Stimulated activated CD8-positive, alpha-beta memory T cell treated with anti-CD3 and anti-CD28 coated beads, Interleukin-7, amount 100 ng/mL, for 48 hours (primary cell): Measurements from ENCODE around the gene CNTLN.
"Not testable (repeated sequence)": the region's sequence is repeated elsewhere in the genome, so short reads cannot be mapped to it uniquely, and the experiment has no call there.

Source experiments
- DNase-seq, 2 donors: peaks; one replicate each; pipeline ENCODE4 v3.0.0-alpha.2; 2020; ENCODE audit warnings: low read depth in 1 of 2; ENCODE audit errors: extremely low read depth in 1 of 2

The CNTLN gene

DNA sequence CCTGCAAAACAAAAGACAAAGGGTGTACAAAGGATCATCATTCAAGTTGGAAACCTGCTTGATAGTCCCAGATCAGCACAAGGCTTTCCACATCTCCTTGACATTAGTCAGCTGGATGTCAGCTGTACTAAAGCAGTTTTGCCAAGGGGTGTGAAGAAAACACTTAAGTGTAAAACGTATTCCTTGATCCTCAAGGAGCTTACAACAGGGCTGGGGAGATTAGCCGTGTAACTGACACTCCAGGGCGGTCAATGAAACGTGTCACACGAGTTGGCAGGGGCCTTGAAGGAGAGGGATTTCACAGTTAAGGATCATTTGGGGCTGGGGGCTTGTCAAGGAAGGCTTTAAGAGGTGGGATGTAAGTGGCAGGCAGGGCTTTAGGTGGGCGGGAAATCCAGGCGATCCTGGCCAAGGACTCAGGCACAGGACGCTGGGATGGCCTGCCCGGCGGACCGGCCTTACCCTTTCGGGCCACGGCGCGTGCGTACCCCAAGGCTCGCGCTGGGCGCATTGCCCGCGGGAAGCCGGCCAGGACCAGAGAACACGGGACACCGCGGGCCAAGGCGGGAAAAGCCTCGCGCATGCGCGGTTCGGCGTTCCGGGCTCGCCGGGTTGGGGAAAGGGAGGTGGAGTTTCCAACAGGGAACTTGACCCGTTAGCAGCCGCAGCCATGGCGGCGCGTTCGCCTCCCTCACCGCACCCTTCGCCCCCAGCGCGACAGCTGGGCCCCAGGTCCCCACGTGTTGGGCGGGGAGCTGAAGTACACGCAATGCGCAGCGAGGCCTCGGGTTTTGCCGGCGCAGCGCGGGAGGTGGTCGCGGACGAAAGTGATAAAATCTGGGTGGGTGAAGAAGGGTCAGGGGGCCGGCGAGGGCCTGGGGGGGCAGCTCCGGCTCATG is at the start of gene CNTLN:
CNTLN (plus strand) TSS at position 645 of the 899 bp plus-strand sequence; CDS start at position 671, 26 bp downstream.
- DNase-seq: peak; percentile 11 to 56

GRCh38 chr9:17088566-17088965 is 46.3 kb upstream of the CNTLN start:
- DNase-seq: no peak

DNA sequence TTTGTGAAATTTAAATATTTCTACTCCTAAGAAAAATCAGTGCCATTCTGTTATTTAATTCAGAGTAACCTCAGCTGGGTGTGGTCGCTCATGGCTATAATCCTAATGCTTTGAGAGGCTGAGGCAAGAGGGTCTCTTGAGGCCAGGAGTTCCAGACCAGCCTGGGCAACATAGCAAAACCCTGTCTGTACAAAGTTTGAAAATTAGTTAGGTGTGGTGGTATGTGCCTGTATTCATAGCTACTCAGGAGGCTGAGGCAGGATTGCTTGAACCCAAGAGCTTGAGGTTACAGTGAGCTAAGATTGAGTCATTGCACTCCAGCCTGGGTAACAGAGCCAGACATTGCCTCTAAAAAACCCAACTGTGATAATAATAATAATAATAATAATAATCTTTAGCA is 44.8 kb upstream of the CNTLN start:
- DNase-seq: no peak

GRCh38 chr9:17116400-17116837 is 18.4 kb upstream of the CNTLN start:
- no peak for DNase-seq

DNA sequence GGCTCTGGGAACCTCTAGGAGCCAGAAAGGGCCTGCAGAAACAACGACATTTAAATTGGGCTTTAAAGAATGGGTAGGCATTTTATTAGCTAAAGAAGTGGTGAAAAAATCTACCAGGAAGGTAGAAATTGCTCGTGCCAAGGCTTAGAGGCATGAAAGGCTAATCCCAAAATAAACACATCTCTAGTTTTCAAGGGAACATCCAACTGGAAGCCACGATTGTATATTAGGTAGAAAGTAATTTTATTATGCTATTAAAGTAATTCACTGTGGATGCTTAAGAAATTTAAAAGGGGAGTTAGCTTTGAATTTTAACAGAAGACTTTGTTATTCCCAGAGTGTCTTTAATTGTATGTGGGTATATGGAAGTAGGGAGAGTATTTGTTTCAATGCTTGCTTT is 17.5 kb upstream of the CNTLN start:
- no peak for DNase-seq

- DNase-seq: no peak
Measured at GRCh38 chr9:17120203-17120602, 14.6 kb upstream of the CNTLN start.

- no peak for DNase-seq
Measured at GRCh38 chr9:17121264-17121663, 13.6 kb upstream of the CNTLN start.

DNA sequence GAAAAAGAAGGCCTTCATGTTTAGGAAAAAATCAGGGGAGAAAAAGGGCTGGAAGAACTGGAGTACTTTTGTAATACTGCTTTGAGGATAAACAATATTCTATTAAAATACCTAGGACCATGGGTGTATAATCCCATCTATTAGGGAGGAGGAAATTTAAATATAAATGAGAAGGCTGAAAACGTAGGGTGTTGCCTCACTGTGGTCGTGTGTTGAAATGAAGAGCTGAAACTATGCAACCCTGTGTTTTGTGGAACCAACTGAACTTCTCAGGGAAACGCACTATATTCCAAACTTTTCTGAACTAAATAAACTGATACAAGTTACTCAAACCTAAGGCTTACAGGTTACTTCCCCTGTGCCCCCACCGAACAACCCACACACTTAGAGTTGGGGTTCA is 4.5 kb upstream of the CNTLN start:
- no peak for DNase-seq

GRCh38 chr9:17130725-17131124 is 4.1 kb upstream of the CNTLN start:
- no peak for DNase-seq

GRCh38 chr9:17131494-17131893 is 3.3 kb upstream of the CNTLN start:
- DNase-seq: no peak

- DNase-seq: peak in 1 of 2 donors; percentile 2
Measured at GRCh38 chr9:17135295-17136160, 688 bp downstream of the CNTLN start.

DNA sequence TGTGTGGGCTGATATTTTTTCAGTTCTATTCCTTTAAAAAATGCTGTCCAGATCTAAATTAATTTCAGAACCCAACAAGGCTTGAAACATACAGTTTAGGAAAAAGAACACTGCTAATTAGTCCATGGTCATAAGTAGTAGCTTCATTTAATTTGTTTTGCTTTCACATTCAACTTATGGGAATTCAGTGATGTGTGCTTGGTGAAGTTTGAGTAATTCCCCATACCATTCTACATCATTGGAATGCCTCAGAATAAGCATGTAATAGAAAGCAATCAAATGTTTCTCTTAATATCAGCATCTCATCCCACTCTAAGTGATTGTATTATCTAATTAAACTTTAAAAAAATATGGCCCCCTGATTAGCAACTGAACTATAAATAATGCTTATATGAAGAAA is 2.7 kb downstream of the CNTLN start:
- no peak for DNase-seq

DNA sequence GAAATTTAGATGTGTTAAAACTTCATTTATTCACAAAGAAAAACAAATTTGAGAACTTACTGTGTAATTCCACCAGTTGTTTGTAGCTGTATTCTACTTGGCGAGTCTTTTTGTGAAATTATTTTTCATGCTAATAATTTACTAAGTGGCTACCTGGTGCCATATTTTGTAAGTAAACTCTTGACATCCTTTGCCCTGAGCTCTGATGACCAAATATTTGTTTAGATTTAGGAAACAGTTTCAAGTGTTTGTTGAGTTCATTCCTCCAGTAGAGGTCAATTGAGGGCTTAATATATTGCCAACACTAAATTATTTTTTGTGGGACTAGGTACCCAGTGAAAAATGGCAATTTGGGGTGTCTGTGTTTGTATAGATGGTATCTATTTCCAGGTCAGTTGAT is 3.7 kb downstream of the CNTLN start:
- DNase-seq: no peak

GRCh38 chr9:17140418-17140817 is 5.6 kb downstream of the CNTLN start:
- no peak for DNase-seq

DNA sequence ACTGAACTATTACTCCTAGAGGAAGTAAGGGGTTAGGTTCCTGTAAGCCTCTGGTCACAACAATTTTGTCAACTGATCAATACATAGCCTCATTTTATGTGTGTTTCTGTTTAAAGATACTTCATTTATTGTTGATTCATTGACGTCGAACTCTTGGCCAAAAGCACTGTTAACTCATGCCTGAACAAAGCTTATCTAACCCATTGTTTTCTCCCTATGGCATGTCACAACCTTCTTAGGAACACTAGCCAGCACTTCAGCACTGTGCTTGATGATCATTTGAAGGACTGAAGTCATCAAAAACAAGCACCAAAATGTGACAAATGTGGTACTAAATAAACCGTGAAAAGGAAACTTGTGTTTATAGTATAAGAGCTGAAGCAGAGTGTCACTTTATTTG is 13.5 kb downstream of the CNTLN start:
- no peak for DNase-seq

DNA sequence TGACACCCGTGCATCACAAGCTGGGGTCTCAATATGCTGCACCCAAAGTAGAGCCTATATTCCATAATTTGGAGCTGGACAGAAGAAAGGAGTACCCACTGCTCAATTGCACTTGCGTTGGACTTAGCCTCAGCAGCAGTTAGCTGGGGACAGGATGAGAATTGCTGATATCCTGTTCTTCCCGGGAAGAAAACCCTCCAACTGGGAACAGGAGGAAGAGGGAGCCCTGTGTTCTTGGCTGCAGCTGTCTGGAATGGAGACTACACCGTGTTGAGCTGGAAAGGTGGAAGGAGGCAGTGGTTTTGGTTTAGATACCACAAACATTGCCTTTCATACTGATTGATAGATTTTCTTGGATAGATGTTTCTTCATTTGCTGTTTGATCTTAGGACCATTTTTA is 24.6 kb downstream of the CNTLN start:
- DNase-seq: no peak

DNA sequence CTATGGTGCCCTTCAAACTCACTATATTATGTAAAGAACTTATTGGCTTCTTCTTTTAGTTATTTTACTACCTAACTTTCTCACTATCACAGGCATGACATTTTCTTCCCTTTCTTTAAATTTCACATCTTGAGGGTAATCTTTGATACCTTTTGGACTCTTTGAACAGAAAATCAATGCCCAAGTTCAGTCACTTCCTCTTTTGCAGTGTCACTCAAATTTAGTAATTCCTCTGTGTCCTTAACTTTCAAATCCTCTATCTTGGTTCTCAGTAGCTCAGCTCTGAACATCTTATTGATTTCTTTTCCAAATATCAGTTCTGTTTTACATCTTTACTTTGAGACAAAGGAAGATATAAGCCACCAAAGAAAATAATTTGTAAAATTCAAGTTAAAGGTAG is 25.5 kb downstream of the CNTLN start:
- DNase-seq: no peak

DNA sequence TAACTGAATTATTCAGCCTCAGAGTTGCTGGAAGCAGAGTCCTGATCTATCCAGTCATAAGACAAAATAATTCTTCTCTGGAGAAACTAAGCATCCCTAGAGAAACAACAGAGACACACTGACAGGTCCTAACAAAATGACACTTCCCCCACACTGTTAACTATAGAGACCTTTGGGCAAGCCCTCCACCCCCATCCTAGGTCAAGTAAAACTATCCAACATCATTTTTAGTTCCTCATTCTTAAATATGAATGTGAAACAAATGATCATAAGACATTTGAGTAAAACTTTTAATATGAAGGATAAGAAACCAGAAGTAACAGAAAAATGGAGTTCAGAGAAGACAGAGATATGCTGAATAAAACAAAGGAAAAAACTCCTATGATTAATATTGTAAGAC is 30.9 kb downstream of the CNTLN start:
- DNase-seq: no peak

- DNase-seq: no peak
Measured at GRCh38 chr9:17166346-17166745, 31.5 kb downstream of the CNTLN start.

GRCh38 chr9:17171309-17172094 is 36.7 kb downstream of the CNTLN start:
- no peak for DNase-seq

DNA sequence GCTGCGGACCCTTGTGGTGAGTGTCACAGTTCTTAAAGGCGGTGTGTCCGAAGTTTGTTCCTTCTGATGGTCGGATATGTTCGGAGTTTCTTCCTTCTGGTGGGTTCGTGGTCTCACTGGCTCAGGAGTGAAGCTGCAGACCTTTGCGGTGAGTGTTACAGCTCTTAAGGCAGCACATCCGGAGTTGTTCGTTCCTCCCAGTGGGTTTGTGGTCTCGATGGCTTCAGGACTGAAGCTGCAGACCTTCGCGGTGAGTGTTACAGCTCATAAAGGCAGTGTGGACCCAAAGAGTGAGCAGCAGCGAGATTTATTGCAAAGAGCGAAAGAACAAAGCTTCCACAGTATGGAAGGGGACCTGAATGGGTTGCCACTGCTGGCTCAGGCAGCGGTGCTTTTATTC is 42.7 kb downstream of the CNTLN start:
- not testable (repeated sequence) for DNase-seq
